Measurements from ENCODE around the gene MCM10. TPM values are rescaled to one million over a fixed set of nuclear protein-coding genes. Genes with fewer than 3 reads are reported as not detected.

Gene MCM10
- total and polyA plus RNA-seq, 10 of the 15 experiments (the other 5 are each of a cell fraction or from before 2014, with no cell fraction given): 5.8 to 35.1 (median 23.7) TPM

GRCh38 chr10:13231190-13231589, 69.8 kb downstream of the MCM10 start:
- no peak overlapping the region for H3K27ac ChIP-seq (ENCODE audit: control insufficient read depth, insufficient read depth)
- H4K20me1 ChIP-seq (ENCODE audit: control insufficient read depth, insufficient read depth): no peaks in the 10 kb centered on the region
- DNase-seq (ENCODE audit: low read depth, low spot score) (no peak), FAIRE-seq (no peak), ATAC-seq (no peak)
- H2AFZ ChIP-seq (ENCODE audit: control insufficient read depth, low read depth, low read length): no peak overlapping the region
- WGBS (ENCODE audit: insufficient coverage, insufficient replicate concordance, low lambda C conversion rate, missing lambda C conversion rate): 40% methylated on average over 9 of the region's 9 CpGs
- in situ Hi-C loops (cut with MboI) (no loop called here), intact Hi-C loops (cut with micrococcal nuclease; ENCODE audit: unreplicated experiment) (no loop called here)
- SMC1A ChIA-PET (ENCODE audit: uncharacterized antibody, unreplicated experiment): interaction anchor here (1.5 kb wide), 1 partner anchor 72 kb away, joined by 3 read pairs; no protein-coding TSS in a partner anchor
- no peaks in the 10 kb centered on the region for H3K27me3 ChIP-seq (replicated peaks in 1 of 2; ENCODE audit: control insufficient read depth in 2 of 2, insufficient read depth in 2 of 2, low read length in 1 of 2)
- POLR2A ChIA-PET: no interaction called here
- RAD21 ChIA-PET (ENCODE audit: unreplicated experiment): no interaction called here
- CTCF ChIA-PET: no interaction called here
- H3K9ac ChIP-seq (ENCODE audit: control insufficient read depth, insufficient read depth, low read length): no peak overlapping the region
- no peaks in the 10 kb centered on the region for H3K9me3 ChIP-seq (replicated peaks; ENCODE audit: control insufficient read depth, insufficient read depth, low read length)
- BruUV-seq (replicated peaks): no TSS peak
- no peak overlapping the region for H3K4me2 ChIP-seq (ENCODE audit: control insufficient read depth, insufficient read depth)
- H3K79me2 ChIP-seq (ENCODE audit: control insufficient read depth, insufficient read depth, low read length): no peaks in the 10 kb centered on the region
- H3K36me3 ChIP-seq (ENCODE audit: control insufficient read depth in 2 of 2, insufficient read depth in 2 of 2, low read length in 1 of 2): no peaks in the 10 kb centered on the region
- no peaks in the 10 kb centered on the region for H3K4me1 ChIP-seq (ENCODE audit: control insufficient read depth, insufficient read depth, low read length)
- TF ChIP-seq EZH2 (IDR thresholded peaks at IDR 0.05; ENCODE audit: borderline replicate concordance, control insufficient read depth, low read depth, low read length) (no peak), SUPT20H (IDR thresholded peaks at IDR 0.05; ENCODE audit: borderline replicate concordance, control insufficient read depth, low read depth, low read length) (no peak), CHD2 (IDR thresholded peaks at IDR 0.05; ENCODE audit: borderline replicate concordance, low read depth, low read length) (no peak), CBX5 (IDR thresholded peaks at IDR 0.05; ENCODE audit: low read depth) (no peak), MLLT1 (IDR thresholded peaks at IDR 0.05) (no peak), RAD21 (IDR thresholded peaks at IDR 0.05; ENCODE audit: insufficient read depth, low read depth, low read length) (no peak), KAT2A (conservative IDR thresholded peaks at IDR 0.05; ENCODE audit: control insufficient read depth, low read depth, low read length) (no peak), GATAD2B (conservative IDR thresholded peaks at IDR 0.05; ENCODE audit: low read depth) (no peak), EED (IDR thresholded peaks at IDR 0.05; ENCODE audit: low read depth) (no peak), LARP7 (IDR thresholded peaks at IDR 0.05) (no peak), CBFB (IDR thresholded peaks at IDR 0.05; ENCODE audit: low read depth) (no peak), RFX5 (IDR thresholded peaks at IDR 0.05; ENCODE audit: low read depth, low read length) (no peak)
- TF ChIP-seq, protein P1, sequence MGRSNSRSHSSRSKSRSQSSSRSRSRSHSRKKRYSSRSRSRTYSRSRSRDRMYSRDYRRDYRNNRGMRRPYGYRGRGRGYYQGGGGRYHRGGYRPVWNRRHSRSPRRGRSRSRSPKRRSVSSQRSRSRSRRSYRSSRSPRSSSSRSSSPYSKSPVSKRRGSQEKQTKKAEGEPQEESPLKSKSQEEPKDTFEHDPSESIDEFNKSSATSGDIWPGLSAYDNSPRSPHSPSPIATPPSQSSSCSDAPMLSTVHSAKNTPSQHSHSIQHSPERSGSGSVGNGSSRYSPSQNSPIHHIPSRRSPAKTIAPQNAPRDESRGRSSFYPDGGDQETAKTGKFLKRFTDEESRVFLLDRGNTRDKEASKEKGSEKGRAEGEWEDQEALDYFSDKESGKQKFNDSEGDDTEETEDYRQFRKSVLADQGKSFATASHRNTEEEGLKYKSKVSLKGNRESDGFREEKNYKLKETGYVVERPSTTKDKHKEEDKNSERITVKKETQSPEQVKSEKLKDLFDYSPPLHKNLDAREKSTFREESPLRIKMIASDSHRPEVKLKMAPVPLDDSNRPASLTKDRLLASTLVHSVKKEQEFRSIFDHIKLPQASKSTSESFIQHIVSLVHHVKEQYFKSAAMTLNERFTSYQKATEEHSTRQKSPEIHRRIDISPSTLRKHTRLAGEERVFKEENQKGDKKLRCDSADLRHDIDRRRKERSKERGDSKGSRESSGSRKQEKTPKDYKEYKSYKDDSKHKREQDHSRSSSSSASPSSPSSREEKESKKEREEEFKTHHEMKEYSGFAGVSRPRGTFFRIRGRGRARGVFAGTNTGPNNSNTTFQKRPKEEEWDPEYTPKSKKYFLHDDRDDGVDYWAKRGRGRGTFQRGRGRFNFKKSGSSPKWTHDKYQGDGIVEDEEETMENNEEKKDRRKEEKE (IDR thresholded peaks at IDR 0.05): no peak
- H3K4me3 ChIP-seq: no peak overlapping the region

Data from GM12878 (cell line).